CD4-positive, CD25-positive, alpha-beta regulatory T cell (primary cell): ENCODE results near the gene NBEAL1. TPM values are rescaled to one million over a fixed set of nuclear protein-coding genes. Genes with fewer than 3 reads are reported as not detected.
"Not testable (repeated sequence)": the region's sequence is repeated elsewhere in the genome, so short reads cannot be mapped to it uniquely, and the experiment has no call there.

ENCODE experiments used
- ATAC-seq, 2 donors: fragments of 150-1000 bp; cut with Tn5 transposase; one replicate each; pipeline ENCODE4 v1.10.0; 2021; ENCODE audit warnings: low read depth in 2 of 2, moderate number of reproducible peaks in 2 of 2, moderate library complexity in 1 of 2
- DNase-seq, 3 donors: peaks; one replicate each; pipeline versions ENCODE4 v3.0.0 to v3.0.0-alpha.2; 2012 to 2022; ENCODE audit warnings: mixed read lengths in 1 of 3
- H3K27ac ChIP-seq: one replicate; pipeline ENCODE4 v1.7.0; 2013; ENCODE audit warnings: mild to moderate bottlenecking, low read length; ENCODE audit not compliant: insufficient read depth, poor library complexity, severe bottlenecking
- H3K27me3 ChIP-seq: one replicate; pipeline ENCODE4 v1.7.0; 2013; ENCODE audit warnings: low read length; ENCODE audit not compliant: control insufficient read depth, insufficient read depth
- H3K36me3 ChIP-seq: one replicate; pipeline ENCODE4 v1.7.0; 2013; ENCODE audit warnings: mild to moderate bottlenecking, low read length, moderate library complexity; ENCODE audit not compliant: control insufficient read depth, insufficient read depth
- H3K4me1 ChIP-seq: 2 replicates; pipeline ENCODE4 v1.7.0; 2013; ENCODE audit warnings: mild to moderate bottlenecking, low read length; ENCODE audit not compliant: insufficient read depth, control insufficient read depth, poor library complexity, severe bottlenecking
- H3K4me3 ChIP-seq: one replicate; pipeline ENCODE4 v1.7.0; 2013; ENCODE audit warnings: low read depth, mild to moderate bottlenecking, low read length, moderate library complexity
- H3K9me3 ChIP-seq, 2 experiments: 1 replicate in 1 of 2; 2 replicates in 1 of 2; pipeline ENCODE4 v1.7.0; 2013; ENCODE audit warnings: low read length in 2 of 2, mild to moderate bottlenecking in 1 of 2, moderate library complexity in 1 of 2; ENCODE audit not compliant: control insufficient read depth in 2 of 2
- H3K27ac Mint-ChIP-seq, 3 donors: one replicate each; pipeline ENCODE4 v1.8.0; 2020 to 2022; ENCODE audit warnings: mild to moderate bottlenecking in 3 of 3, mixed read lengths in 3 of 3, moderate library complexity in 2 of 3
- H3K27me3 Mint-ChIP-seq: one replicate; pipeline ENCODE4 v1.8.0; 2022; ENCODE audit warnings: mild to moderate bottlenecking, mixed read lengths
- H3K36me3 Mint-ChIP-seq: one replicate; pipeline ENCODE4 v1.8.0; 2020; ENCODE audit warnings: mixed read lengths
- H3K4me1 Mint-ChIP-seq, 4 donors: one replicate each; pipeline ENCODE4 v1.8.0; 2020 to 2022; ENCODE audit warnings: mixed read lengths in 4 of 4, mild to moderate bottlenecking in 1 of 4
- H3K4me3 Mint-ChIP-seq, 4 donors: one replicate each; pipeline ENCODE4 v1.8.0; 2020 to 2022; ENCODE audit warnings: mild to moderate bottlenecking in 4 of 4, mixed read lengths in 4 of 4, moderate library complexity in 3 of 4
- H3K9me3 Mint-ChIP-seq, 7 donors: one replicate each; pipeline ENCODE4 v1.8.0; 2020 to 2022; ENCODE audit warnings: mixed read lengths in 7 of 7, mild to moderate bottlenecking in 3 of 7, moderate library complexity in 2 of 7
- polyA plus RNA-seq, 4 donors: library from polyadenylated mRNA; unstranded; fragments of 300-500 nt; fragmentation: Illumina TruSeq; gene quantifications; one replicate each; pipeline ENCODE4 v1.2.3, GENCODE V29; 2021
- total RNA-seq: library from RNA; stranded (reverse); gene quantifications from one replicate; pipeline ENCODE4 v1.2.3, GENCODE V29; 2022

The NBEAL1 gene
- total and polyA plus RNA-seq, 5 donors from 2014 or later, result 6.0 to 18.3 (median 6.5) TPM

- H3K36me3 Mint-ChIP-seq, result peaks cover 20% of the 10 kb centered on the region
- not testable (repeated sequence) for ATAC-seq, H3K27ac ChIP-seq, H3K36me3 ChIP-seq, H3K4me1 Mint-ChIP-seq, H3K27me3 Mint-ChIP-seq, H3K4me3 Mint-ChIP-seq, H3K9me3 Mint-ChIP-seq, DNase-seq, H3K9me3 ChIP-seq, H3K27ac Mint-ChIP-seq, H3K27me3 ChIP-seq, H3K4me1 ChIP-seq, H3K4me3 ChIP-seq
Measured at GRCh38 chr2:203066519-203067091, 51.9 kb downstream of the NBEAL1 start.

DNA sequence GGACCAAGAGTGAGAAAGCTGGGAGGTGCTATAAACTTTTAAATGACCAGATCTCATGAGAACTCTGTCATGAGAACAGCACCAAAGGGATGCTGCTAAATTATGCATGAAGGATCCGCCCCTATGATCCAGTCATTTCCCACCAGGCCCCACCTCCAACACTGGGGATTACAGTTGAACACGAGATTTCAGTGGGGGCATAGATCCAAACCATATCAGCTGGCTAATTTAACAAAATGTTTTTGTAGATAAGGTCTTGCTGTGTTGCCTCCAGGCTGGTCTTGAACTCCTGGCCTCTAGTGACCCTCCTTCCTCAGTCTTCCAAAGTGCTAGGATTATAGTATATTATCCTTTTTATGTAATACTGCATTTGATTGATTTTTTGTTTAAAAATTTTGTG lies 56.0 kb downstream of the NBEAL1 start:
- Histone ChIP-seq H3K27ac (no peak overlapping the region), H3K9me3 (no peaks in the 10 kb centered on the region), H3K4me1 (no peaks in the 10 kb centered on the region), H3K4me3 (no peak overlapping the region), H3K27me3 (no peaks in the 10 kb centered on the region), H3K36me3 (no peaks in the 10 kb centered on the region)
- ATAC-seq (no peak), DNase-seq (no peak)
- Mint-ChIP-seq H3K9me3 (peaks cover 0 to 7% (median 0%) of the 10 kb centered on the region in 7 donors), H3K27me3 (no peaks in the 10 kb centered on the region), H3K27ac (no peak overlapping the region), H3K4me3 (no peak overlapping the region), H3K36me3 (peaks cover 26% of the 10 kb centered on the region), H3K4me1 (peaks cover 0 to 4% (median 1%) of the 10 kb centered on the region in 4 donors)

DNA sequence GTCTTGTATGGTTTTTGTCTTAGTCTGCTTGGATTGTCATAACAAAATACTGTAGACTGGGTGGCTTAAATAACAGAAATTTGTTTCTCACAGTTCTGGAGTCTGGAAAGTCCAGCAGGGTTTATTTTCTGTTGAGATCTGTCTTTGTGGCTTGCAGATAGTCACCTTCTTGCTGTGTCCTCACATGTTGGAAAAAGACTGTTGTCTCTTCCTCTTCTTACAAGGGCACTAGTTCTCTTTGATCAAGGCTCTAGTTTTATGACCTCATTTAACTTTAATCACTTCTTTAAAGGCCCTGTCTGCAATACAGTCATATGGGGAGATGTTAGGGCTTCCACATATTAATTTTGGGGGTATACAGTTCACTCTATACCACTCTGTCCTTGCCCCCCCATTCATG lies 56.5 kb downstream of the NBEAL1 start:
- Histone ChIP-seq H3K27me3 (no peaks in the 10 kb centered on the region), H3K4me1 (no peaks in the 10 kb centered on the region), H3K9me3 (no peaks in the 10 kb centered on the region), H3K4me3 (no peak overlapping the region), H3K27ac (no peak overlapping the region), H3K36me3 (no peaks in the 10 kb centered on the region)
- no peak for DNase-seq
- Mint-ChIP-seq H3K9me3 (peaks cover 0 to 7% (median 0%) of the 10 kb centered on the region in 7 donors), H3K4me3 (no peak overlapping the region), H3K36me3 (peaks cover 26% of the 10 kb centered on the region), H3K4me1 (peaks cover 0 to 5% (median 1%) of the 10 kb centered on the region in 4 donors), H3K27me3 (no peaks in the 10 kb centered on the region), H3K27ac (no peak overlapping the region)
- ATAC-seq, result no peak

DNA sequence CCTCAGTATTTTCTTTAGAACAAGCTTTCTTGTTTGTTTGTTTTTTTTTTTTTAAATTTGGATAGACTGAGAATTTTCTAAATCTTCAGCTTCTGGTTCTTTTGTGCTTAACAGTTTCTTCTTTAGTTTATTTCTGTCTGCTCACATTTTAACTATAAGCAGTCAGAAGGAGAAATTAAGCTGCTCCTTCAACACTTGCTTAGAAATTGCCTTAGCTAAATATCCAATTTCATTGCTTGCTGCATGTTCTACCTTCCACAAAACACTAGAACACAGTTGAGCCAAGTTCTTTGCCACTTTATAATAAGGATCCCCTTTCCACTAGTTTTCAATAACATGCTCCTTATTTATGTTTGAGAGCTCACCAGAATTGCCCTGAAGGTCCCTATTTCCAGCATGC lies 57.7 kb downstream of the NBEAL1 start:
- Mint-ChIP-seq H3K4me1 (peaks cover 0 to 5% (median 1%) of the 10 kb centered on the region in 4 donors), H3K4me3 (no peak overlapping the region), H3K9me3 (peaks cover 0 to 7% (median 0%) of the 10 kb centered on the region in 7 donors), H3K36me3 (peaks cover 26% of the 10 kb centered on the region), H3K27ac (no peak overlapping the region), H3K27me3 (no peaks in the 10 kb centered on the region)
- DNase-seq, result no peak
- no peaks in the 10 kb centered on the region for H3K9me3 ChIP-seq
- no peak for ATAC-seq
- no peaks in the 10 kb centered on the region for H3K4me1 ChIP-seq
- no peaks in the 10 kb centered on the region for H3K36me3 ChIP-seq
- H3K4me3 ChIP-seq, result no peak overlapping the region
- no peak overlapping the region for H3K27ac ChIP-seq
- H3K27me3 ChIP-seq, result no peaks in the 10 kb centered on the region

GRCh38 chr2:203077451-203077850 lies 62.8 kb downstream of the NBEAL1 start:
- Mint-ChIP-seq H3K9me3 (peaks cover 0 to 4% (median 0%) of the 10 kb centered on the region in 7 donors), H3K4me1 (peaks cover 0 to 5% (median 0%) of the 10 kb centered on the region in 4 donors), H3K27ac (no peak overlapping the region), H3K4me3 (no peak overlapping the region), H3K36me3 (peaks cover 9% of the 10 kb centered on the region), H3K27me3 (no peaks in the 10 kb centered on the region)
- DNase-seq (no peak), ATAC-seq (no peak)
- H3K27me3 ChIP-seq, result no peaks in the 10 kb centered on the region
- no peaks in the 10 kb centered on the region for H3K4me1 ChIP-seq
- no peaks in the 10 kb centered on the region for H3K36me3 ChIP-seq
- no peaks in the 10 kb centered on the region for H3K9me3 ChIP-seq
- no peak overlapping the region for H3K27ac ChIP-seq
- H3K4me3 ChIP-seq, result no peak overlapping the region

DNA sequence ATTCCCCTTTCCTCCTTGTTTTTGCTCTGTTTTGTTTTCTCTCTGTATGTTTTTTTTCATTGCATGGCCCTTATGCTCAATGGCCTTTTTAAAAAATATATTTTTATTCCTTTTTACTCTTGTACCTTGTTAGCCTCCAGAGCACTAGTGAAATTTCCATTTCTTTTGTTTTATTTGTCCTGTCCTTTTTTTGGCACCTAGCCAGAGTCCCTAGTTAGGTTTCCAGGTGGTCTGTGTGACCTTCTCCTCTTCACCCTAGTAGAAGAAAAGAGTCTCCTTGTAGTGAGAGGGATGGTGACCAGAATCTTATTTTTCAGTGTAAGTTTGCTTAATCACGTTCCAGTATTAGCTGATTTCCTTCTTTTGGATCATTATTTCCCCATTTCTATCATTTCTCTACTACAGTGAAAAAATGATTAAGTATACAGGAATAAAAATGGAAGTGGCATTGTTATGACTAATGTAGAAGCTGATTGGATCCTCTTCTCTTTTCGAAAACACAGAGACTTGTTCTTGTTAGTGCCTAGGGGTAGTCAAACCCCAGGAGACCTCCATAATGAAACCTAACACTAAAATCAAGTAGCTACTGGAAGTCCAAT lies 65.9 kb downstream of the NBEAL1 start:
- H3K27ac Mint-ChIP-seq, result peak overlapping the region in 1 of 3 donors; percentile 21

GRCh38 chr2:203083328-203083727 lies 68.7 kb downstream of the NBEAL1 start:
- H3K4me1 Mint-ChIP-seq, result peaks cover 5 to 17% (median 6%) of the 10 kb centered on the region in 4 donors
- Histone ChIP-seq H3K4me1 (no peaks in the 10 kb centered on the region), H3K4me3 (no peak overlapping the region), H3K36me3 (peaks cover 5% of the 10 kb centered on the region), H3K27ac (no peak overlapping the region), H3K9me3 (no peaks in the 10 kb centered on the region), H3K27me3 (no peaks in the 10 kb centered on the region)
- peaks cover 18% of the 10 kb centered on the region for H3K36me3 Mint-ChIP-seq
- no peak overlapping the region for H3K4me3 Mint-ChIP-seq
- H3K27ac Mint-ChIP-seq, result no peak overlapping the region
- no peaks in the 10 kb centered on the region for H3K27me3 Mint-ChIP-seq
- H3K9me3 Mint-ChIP-seq, result no peaks in the 10 kb centered on the region
- no peak for DNase-seq
- no peak for ATAC-seq

More for the DNA sequence above, 65.9 kb downstream of the NBEAL1 start:
- Mint-ChIP-seq H3K9me3 (no peaks in the 10 kb centered on the region), H3K4me1 (peaks cover 5 to 21% (median 6%) of the 10 kb centered on the region in 4 donors), H3K4me3 (no peak overlapping the region), H3K27me3 (no peaks in the 10 kb centered on the region), H3K36me3 (no peaks in the 10 kb centered on the region)
- Histone ChIP-seq H3K4me1 (no peaks in the 10 kb centered on the region), H3K36me3 (peaks cover 2% of the 10 kb centered on the region), H3K4me3 (no peak overlapping the region), H3K27ac (no peak overlapping the region), H3K9me3 (no peaks in the 10 kb centered on the region), H3K27me3 (no peaks in the 10 kb centered on the region)
- ATAC-seq (no peak), DNase-seq (no peak)

DNA sequence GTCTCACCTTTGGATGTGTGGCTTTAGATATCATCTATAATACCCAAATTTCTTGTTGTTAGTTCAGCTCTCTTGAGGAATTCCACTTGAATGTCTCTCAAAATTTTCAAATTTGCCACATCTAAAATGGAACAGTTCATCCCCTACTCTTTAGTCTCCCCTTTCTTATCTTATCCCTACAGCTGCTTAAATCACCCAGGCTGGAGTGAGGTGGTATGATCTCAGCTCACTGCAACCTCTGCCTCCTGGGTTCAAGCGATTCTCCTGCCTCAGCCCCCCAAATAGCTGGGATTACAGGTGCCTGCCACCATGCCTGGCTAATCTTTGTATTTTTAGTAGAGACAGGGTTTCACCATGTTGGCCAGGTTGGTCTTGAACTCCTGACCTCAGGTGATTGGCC lies 71.7 kb downstream of the NBEAL1 start:
- H3K36me3 Mint-ChIP-seq, result peaks cover 21% of the 10 kb centered on the region
- not testable (repeated sequence) for DNase-seq

More for the DNA sequence above, 71.7 kb downstream of the NBEAL1 start:
- peaks cover 5 to 17% (median 6%) of the 10 kb centered on the region in 4 donors for H3K4me1 Mint-ChIP-seq
- not testable (repeated sequence) for H3K36me3 ChIP-seq, ATAC-seq, H3K9me3 Mint-ChIP-seq, H3K4me3 ChIP-seq, H3K27me3 ChIP-seq, H3K4me3 Mint-ChIP-seq, H3K4me1 ChIP-seq, H3K27ac Mint-ChIP-seq, H3K27me3 Mint-ChIP-seq, H3K9me3 ChIP-seq, H3K27ac ChIP-seq
